Astrocyte (in vitro differentiated cells and primary cell): ENCODE measurements around the gene RALGPS2. TPM values are rescaled to one million over a fixed set of nuclear protein-coding genes. Genes with fewer than 3 reads are reported as not detected.

Source experiments
- DNase-seq: peaks from one replicate; pipeline ENCODE4 v3.0.0-alpha.2; 2010; ENCODE audit warnings: low read depth
- FAIRE-seq: peaks from 2 replicates; lab custom pipeline; 2011; peaks lifted over from hg19 to GRCh38; lab: Jason Lieb, UNC
- H2AFZ ChIP-seq: 2 replicates; pipeline ENCODE4 v1.6.0; 2012; ENCODE audit warnings: low read depth, low read length, inconsistent platforms
- H3K27ac ChIP-seq: 2 replicates; pipeline ENCODE4 v1.5.1; 2011; ENCODE audit warnings: low read depth, low read length, inconsistent platforms
- H3K27me3 ChIP-seq: 2 replicates; pipeline ENCODE4 v1.6.0; 2011; ENCODE audit warnings: low read length, inconsistent platforms; ENCODE audit not compliant: insufficient read depth
- H3K36me3 ChIP-seq: 2 replicates; pipeline ENCODE4 v1.5.1; 2011; ENCODE audit warnings: low read length, inconsistent platforms; ENCODE audit not compliant: insufficient read depth
- H3K4me1 ChIP-seq: 2 replicates; pipeline ENCODE4 v1.5.1; 2011; ENCODE audit warnings: low read length, inconsistent platforms; ENCODE audit not compliant: insufficient read depth
- H3K4me2 ChIP-seq: 2 replicates; pipeline ENCODE4 v1.6.0; 2012; ENCODE audit warnings: low read length, inconsistent platforms
- H3K4me3 ChIP-seq: 2 replicates; pipeline ENCODE4 v1.5.1; 2011; ENCODE audit warnings: low read depth, mild to moderate bottlenecking, low read length, inconsistent platforms; ENCODE audit not compliant: insufficient read depth
- H3K79me2 ChIP-seq: 2 replicates; pipeline ENCODE4 v1.6.0; 2012; ENCODE audit warnings: mild to moderate bottlenecking, low read length, inconsistent platforms; ENCODE audit not compliant: insufficient read depth
- H3K9ac ChIP-seq: 2 replicates; pipeline ENCODE4 v1.6.0; 2012; ENCODE audit warnings: mild to moderate bottlenecking, low read length, inconsistent platforms
- H3K9me3 ChIP-seq: 2 replicates; pipeline ENCODE4 v1.5.1; 2012; ENCODE audit warnings: low read depth, mild to moderate bottlenecking, low read length, inconsistent platforms; ENCODE audit not compliant: insufficient read depth
- H4K20me1 ChIP-seq: 2 replicates; pipeline ENCODE4 v1.6.0; 2012; ENCODE audit warnings: low read length, inconsistent platforms; ENCODE audit not compliant: insufficient read depth
- H3K27ac Mint-ChIP-seq: one replicate; pipeline ENCODE4 v1.8.0; 2021; ENCODE audit warnings: mild to moderate bottlenecking, mixed read lengths; ENCODE audit not compliant: unreplicated experiment
- H3K27me3 Mint-ChIP-seq: one replicate; pipeline ENCODE4 v1.8.0; 2021; ENCODE audit warnings: low read depth, mixed read lengths; ENCODE audit not compliant: unreplicated experiment
- H3K36me3 Mint-ChIP-seq: one replicate; pipeline ENCODE4 v1.8.0; 2021; ENCODE audit warnings: low read depth, mixed read lengths; ENCODE audit not compliant: unreplicated experiment
- H3K4me1 Mint-ChIP-seq: one replicate; pipeline ENCODE4 v1.8.0; 2021; ENCODE audit warnings: low read depth, mixed read lengths; ENCODE audit not compliant: unreplicated experiment
- H3K4me3 Mint-ChIP-seq: one replicate; pipeline ENCODE4 v1.8.0; 2021; ENCODE audit warnings: mild to moderate bottlenecking, moderate library complexity, mixed read lengths; ENCODE audit not compliant: unreplicated experiment
- H3K9me3 Mint-ChIP-seq: one replicate; pipeline ENCODE4 v1.8.0; 2021; ENCODE audit warnings: mild to moderate bottlenecking, mixed read lengths; ENCODE audit not compliant: unreplicated experiment
- EZH2 ChIP-seq: IDR thresholded peaks from 2 replicates; pipeline ENCODE4 v1.6.1; 2012; ENCODE audit warnings: mild to moderate bottlenecking, low read length, inconsistent platforms; ENCODE audit not compliant: insufficient read depth
- total RNA-seq: library from RNA; stranded (reverse); gene quantifications from 2 replicates; pipeline ENCODE4 v1.2.1, GENCODE V29; 2021
- TF ChIP-seq, protein P1 (sequence below): IDR thresholded peaks from 2 replicates; pipeline ENCODE4 v1.5.1; 2011; ENCODE audit warnings: low read depth, mild to moderate bottlenecking, inconsistent platforms, low read length, moderate library complexity; ENCODE audit not compliant: insufficient read depth

RALGPS2 gene
- total RNA-seq, 1 donor from 2014 or later, result 33.6 TPM

- no peaks in the 10 kb centered on the region for H3K27me3 ChIP-seq
- no peaks in the 10 kb centered on the region for H3K36me3 ChIP-seq
- no peak for TF ChIP-seq EZH2
- TF ChIP-seq, protein P1, sequence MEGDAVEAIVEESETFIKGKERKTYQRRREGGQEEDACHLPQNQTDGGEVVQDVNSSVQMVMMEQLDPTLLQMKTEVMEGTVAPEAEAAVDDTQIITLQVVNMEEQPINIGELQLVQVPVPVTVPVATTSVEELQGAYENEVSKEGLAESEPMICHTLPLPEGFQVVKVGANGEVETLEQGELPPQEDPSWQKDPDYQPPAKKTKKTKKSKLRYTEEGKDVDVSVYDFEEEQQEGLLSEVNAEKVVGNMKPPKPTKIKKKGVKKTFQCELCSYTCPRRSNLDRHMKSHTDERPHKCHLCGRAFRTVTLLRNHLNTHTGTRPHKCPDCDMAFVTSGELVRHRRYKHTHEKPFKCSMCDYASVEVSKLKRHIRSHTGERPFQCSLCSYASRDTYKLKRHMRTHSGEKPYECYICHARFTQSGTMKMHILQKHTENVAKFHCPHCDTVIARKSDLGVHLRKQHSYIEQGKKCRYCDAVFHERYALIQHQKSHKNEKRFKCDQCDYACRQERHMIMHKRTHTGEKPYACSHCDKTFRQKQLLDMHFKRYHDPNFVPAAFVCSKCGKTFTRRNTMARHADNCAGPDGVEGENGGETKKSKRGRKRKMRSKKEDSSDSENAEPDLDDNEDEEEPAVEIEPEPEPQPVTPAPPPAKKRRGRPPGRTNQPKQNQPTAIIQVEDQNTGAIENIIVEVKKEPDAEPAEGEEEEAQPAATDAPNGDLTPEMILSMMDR, result no peak
- H3K27ac ChIP-seq, result no peak overlapping the region
- no peak for FAIRE-seq
- Mint-ChIP-seq H3K4me3 (no peak overlapping the region), H3K27me3 (peaks cover 8% of the 10 kb centered on the region), H3K27ac (no peak overlapping the region), H3K9me3 (peaks cover 9% of the 10 kb centered on the region), H3K36me3 (peaks cover 3% of the 10 kb centered on the region), H3K4me1 (no peaks in the 10 kb centered on the region)
- H2AFZ ChIP-seq, result no peak overlapping the region
- DNase-seq, result no peak
- no peak overlapping the region for H3K4me2 ChIP-seq
- H3K4me3 ChIP-seq, result no peak overlapping the region
- H3K4me1 ChIP-seq, result no peaks in the 10 kb centered on the region
- no peaks in the 10 kb centered on the region for H3K9me3 ChIP-seq
- H4K20me1 ChIP-seq, result no peaks in the 10 kb centered on the region
- H3K9ac ChIP-seq, result no peak overlapping the region
- no peaks in the 10 kb centered on the region for H3K79me2 ChIP-seq
Observed at GRCh38 chr1:178966312-178966711, 241.3 kb downstream of the RALGPS2 start.

DNA sequence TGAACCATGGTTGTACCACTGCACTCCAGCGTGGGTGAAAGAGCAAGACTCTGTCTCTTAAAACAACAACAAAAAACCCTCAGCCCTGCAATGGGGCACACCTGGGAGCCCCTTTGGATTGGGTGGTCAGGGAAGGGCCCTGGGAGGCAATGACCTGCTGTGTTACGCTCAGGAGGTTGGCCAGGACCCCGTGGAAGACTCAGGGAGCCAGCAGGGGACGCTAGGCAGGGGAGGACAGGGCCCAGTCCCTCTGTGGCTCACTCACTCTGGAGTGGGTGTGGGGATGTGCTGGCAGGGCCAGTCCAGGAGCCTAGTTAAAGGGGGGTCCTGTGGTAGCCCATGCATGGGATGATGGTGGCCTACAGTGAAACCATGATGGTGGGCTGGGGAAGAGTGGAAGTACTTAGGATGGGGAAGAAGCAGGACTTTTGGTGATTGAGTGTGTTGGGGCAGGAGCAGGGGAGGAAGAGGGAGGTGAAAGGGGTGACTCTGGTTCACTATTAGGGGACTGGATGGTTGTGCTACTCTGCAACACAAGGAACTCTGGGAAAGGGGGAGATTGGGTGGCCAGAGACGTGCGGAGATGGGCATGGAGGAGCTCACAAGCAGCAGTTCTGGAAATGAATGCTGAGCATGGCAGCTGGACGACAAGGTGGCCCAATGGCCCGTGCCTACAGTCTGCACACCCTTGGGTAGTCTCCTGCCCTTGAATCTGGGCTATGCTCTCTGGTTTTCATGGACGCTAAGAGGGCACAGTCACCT, 244.4 kb downstream of the RALGPS2 start:
- TF ChIP-seq, protein P1, result no peak
- no peak for TF ChIP-seq EZH2
- Mint-ChIP-seq H3K4me1 (no peaks in the 10 kb centered on the region), H3K27ac (no peak overlapping the region), H3K4me3 (no peak overlapping the region), H3K27me3 (peaks cover 6% of the 10 kb centered on the region), H3K9me3 (peaks cover 9% of the 10 kb centered on the region), H3K36me3 (peaks cover 3% of the 10 kb centered on the region)
- Histone ChIP-seq H4K20me1 (no peaks in the 10 kb centered on the region), H3K27ac (no peak overlapping the region), H2AFZ (no peak overlapping the region), H3K27me3 (no peaks in the 10 kb centered on the region), H3K36me3 (no peaks in the 10 kb centered on the region), H3K4me3 (no peak overlapping the region), H3K9me3 (no peaks in the 10 kb centered on the region), H3K79me2 (no peaks in the 10 kb centered on the region), H3K9ac (no peak overlapping the region), H3K4me2 (no peak overlapping the region), H3K4me1 (no peaks in the 10 kb centered on the region)
- no peak for FAIRE-seq
- no peak for DNase-seq

DNA sequence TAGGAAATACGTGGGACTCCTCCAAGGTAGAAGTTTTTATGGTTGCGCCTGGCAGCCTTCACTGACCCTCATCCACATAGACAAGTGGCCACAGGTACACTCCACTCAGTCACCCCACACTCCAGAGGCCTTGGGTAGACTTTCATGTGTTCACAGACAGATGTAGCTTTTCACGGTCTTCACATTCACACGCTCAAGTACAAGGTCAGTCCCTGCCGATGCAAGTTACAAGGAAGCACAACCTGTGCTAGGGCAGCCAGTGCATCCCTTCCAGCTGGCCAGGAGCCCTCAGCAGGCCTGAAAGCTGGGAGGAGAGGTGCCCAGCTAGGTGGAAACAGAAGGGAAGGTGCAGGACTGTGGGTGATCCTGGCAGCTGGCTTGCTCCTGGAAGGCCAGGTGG, 245.1 kb downstream of the RALGPS2 start:
- no peak overlapping the region for H3K4me3 ChIP-seq
- Mint-ChIP-seq H3K4me3 (no peak overlapping the region), H3K27ac (no peak overlapping the region), H3K9me3 (peaks cover 10% of the 10 kb centered on the region), H3K36me3 (no peaks in the 10 kb centered on the region), H3K4me1 (no peaks in the 10 kb centered on the region), H3K27me3 (peaks cover 6% of the 10 kb centered on the region)
- no peak overlapping the region for H2AFZ ChIP-seq
- no peak overlapping the region for H3K4me2 ChIP-seq
- H3K27ac ChIP-seq, result no peak overlapping the region
- no peak for FAIRE-seq
- H4K20me1 ChIP-seq, result no peaks in the 10 kb centered on the region
- H3K4me1 ChIP-seq, result no peaks in the 10 kb centered on the region
- no peak for DNase-seq
- H3K36me3 ChIP-seq, result no peaks in the 10 kb centered on the region
- H3K79me2 ChIP-seq, result no peaks in the 10 kb centered on the region
- no peaks in the 10 kb centered on the region for H3K9me3 ChIP-seq
- no peak for TF ChIP-seq EZH2
- TF ChIP-seq, protein P1, result no peak
- no peaks in the 10 kb centered on the region for H3K27me3 ChIP-seq
- no peak overlapping the region for H3K9ac ChIP-seq
